Measurements from ENCODE around the gene PISD. TPM values are rescaled to one million over a fixed set of nuclear protein-coding genes. Genes with fewer than 3 reads are reported as not detected.

The PISD gene
- total and polyA plus RNA-seq, 2 donors (not counting 3 experiments of a cell fraction or from before 2014, with no cell fraction given): 53.4 to 58.0 TPM

DNA sequence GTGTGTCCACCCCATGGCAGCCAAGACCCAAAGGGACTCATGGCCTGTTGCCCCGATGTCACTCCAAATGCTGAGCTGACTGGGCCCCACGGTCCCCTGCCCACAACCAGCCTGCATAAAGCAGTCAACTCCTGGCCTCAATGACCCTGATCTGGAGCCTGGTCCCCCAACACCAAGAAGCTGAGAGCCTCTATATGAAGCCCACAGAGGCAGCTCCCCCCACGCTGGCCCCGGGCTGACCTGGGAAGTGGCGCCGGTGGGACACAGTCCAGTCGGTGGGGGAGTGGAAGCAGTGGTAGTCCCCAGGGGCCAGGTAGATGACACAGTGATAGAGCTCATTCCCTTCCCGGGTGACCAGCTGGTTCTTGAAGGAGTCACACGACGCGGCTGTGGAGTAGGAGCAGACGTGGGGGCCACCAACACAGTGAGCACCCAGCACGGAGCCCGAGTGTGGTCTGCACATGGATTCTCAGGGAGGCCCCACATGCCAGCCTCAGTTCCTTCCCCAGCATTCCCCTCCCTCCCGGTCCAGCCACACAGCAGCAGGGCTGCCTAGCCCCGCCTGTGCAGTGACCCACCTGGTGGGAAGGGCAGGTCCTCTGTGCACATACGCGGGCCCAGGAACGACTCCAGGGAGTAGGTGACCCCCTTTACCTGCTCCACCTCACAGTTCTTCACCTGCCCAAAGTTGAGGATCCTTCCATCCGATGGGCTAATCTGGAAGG, 41.1 kb downstream of the PISD start:
- TF ChIP-seq, protein P1, sequence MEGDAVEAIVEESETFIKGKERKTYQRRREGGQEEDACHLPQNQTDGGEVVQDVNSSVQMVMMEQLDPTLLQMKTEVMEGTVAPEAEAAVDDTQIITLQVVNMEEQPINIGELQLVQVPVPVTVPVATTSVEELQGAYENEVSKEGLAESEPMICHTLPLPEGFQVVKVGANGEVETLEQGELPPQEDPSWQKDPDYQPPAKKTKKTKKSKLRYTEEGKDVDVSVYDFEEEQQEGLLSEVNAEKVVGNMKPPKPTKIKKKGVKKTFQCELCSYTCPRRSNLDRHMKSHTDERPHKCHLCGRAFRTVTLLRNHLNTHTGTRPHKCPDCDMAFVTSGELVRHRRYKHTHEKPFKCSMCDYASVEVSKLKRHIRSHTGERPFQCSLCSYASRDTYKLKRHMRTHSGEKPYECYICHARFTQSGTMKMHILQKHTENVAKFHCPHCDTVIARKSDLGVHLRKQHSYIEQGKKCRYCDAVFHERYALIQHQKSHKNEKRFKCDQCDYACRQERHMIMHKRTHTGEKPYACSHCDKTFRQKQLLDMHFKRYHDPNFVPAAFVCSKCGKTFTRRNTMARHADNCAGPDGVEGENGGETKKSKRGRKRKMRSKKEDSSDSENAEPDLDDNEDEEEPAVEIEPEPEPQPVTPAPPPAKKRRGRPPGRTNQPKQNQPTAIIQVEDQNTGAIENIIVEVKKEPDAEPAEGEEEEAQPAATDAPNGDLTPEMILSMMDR (IDR thresholded peaks at IDR 0.05; ENCODE audit: extremely low read depth in 1 of 2, insufficient read depth in 1 of 2, low read depth in 1 of 2, low read length in 2 of 2): no peak
- TF ChIP-seq EZH2 (IDR thresholded peaks at IDR 0.05; ENCODE audit: borderline replicate concordance, low read depth, low read length, severe bottlenecking) (no peak), JUN (IDR thresholded peaks at IDR 0.05; ENCODE audit: borderline replicate concordance, insufficient read depth, insufficient read length, low read depth) (no peak), MAX (IDR thresholded peaks at IDR 0.05; ENCODE audit: insufficient read depth, insufficient read length) (no peak), POLR2A (IDR thresholded peaks at IDR 0.05; ENCODE audit: low read depth, low read length) (no peak), MYC (IDR thresholded peaks at IDR 0.05; ENCODE audit: low read depth, low read length) (no peak)
- Histone ChIP-seq H3K79me2 (ENCODE audit: control insufficient read depth, insufficient read depth, low read length) (peaks cover 45% of the 10 kb centered on the region), H3K4me2 (ENCODE audit: insufficient read depth, low read length) (no peak overlapping the region), H3K27ac (ENCODE audit: insufficient read depth, low read depth, low read length) (no peak overlapping the region), H3K27me3 (ENCODE audit: control insufficient read depth in 2 of 2, insufficient read depth in 2 of 2, low read length in 2 of 2) (no peaks in the 10 kb centered on the region), H3K9me1 (replicated peaks; ENCODE audit: control insufficient read depth, extremely low read depth, insufficient read depth, low read length) (no peaks in the 10 kb centered on the region), H4K20me1 (replicated peaks; ENCODE audit: control insufficient read depth, extremely low read depth, insufficient read depth, low read length) (no peaks in the 10 kb centered on the region), H3K9ac (replicated peaks; ENCODE audit: extremely low read depth, insufficient read depth, low read length) (no peak overlapping the region), H2AFZ (ENCODE audit: low read depth, low read length) (no peak overlapping the region), H3K4me3 (replicated peaks in 1 of 3; ENCODE audit: insufficient read depth in 1 of 3, low read depth in 1 of 3, low read length in 3 of 3) (no peak overlapping the region), H3K36me3 (ENCODE audit: control insufficient read depth in 2 of 2, extremely low read depth in 1 of 2, insufficient read depth in 2 of 2, low read length in 2 of 2) (peaks cover 2 to 40% of the 10 kb centered on the region in 2 experiments), H3K9me3 (replicated peaks; ENCODE audit: control insufficient read depth, insufficient read depth, low read length) (no peaks in the 10 kb centered on the region), H3K4me1 (ENCODE audit: control insufficient read depth, extremely low read depth, insufficient read depth, low read length) (peaks cover 14% of the 10 kb centered on the region)
- BruUV-seq (replicated peaks): no TSS peak
- FAIRE-seq (no peak), DNase-seq (ENCODE audit: low read depth, low spot score) (no peak)
- dilution Hi-C loops (cut with MboI; ENCODE audit: extremely low pct_ligation_motif_present, low sequenced_read_pairs): no loop called here
- ChIA-PET CTCF (interaction anchor here (0.9 to 1.6 kb wide), 4 partner anchors 10 to 64 kb away, joined by 3 to 6 read pairs (median 4); no protein-coding TSS in a partner anchor), POLR2A (interaction anchor here (1.6 kb wide), 1 partner anchor 9 kb away, joined by 4 read pairs; no protein-coding TSS in a partner anchor)
- intact Hi-C loops (cut with micrococcal nuclease): no loop called here
